Umbilical cord (tissue), 2 donors: Measurements from ENCODE around the gene EIF1AX. TPM values are rescaled to one million over a fixed set of nuclear protein-coding genes. Genes with fewer than 3 reads are reported as not detected.
"Not testable (repeated sequence)": the region's sequence is repeated elsewhere in the genome, so short reads cannot be mapped to it uniquely, and the experiment has no call there.

Experiments used
- DNase-seq: peaks from one replicate; pipeline ENCODE4 v3.0.0-alpha.2; 2015; ENCODE audit warnings: low spot score
- total RNA-seq: library from RNA; depleted of rRNA; stranded (reverse); fragments of >200 nt; gene quantifications from one replicate; pipeline ENCODE4 v1.2.3, GENCODE V29; 2014; ENCODE audit warnings: low replicate concordance; ENCODE audit not compliant: insufficient read depth

The EIF1AX gene
- total RNA-seq, 1 donor from 2014 or later: 39.5 TPM

DNA sequence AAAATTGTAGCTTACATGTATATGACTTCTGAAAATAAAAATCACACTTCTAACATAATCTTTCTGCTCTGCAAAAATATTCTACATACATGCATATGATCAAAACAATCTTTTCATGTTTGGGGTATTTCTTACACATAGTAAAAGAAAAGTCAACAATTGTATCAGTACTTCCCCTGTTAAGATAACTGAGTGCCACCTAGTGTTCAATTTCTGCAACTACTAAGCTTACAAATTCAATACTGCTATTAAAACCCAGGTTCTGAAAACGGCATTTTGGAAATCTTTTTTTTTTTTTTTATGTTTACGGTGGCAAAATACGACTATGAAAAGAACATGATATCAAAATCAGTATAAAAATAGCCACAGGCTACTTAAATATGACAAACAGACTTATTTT is 14.2 kb downstream of the EIF1AX start:
- DNase-seq: not testable (repeated sequence)

DNA sequence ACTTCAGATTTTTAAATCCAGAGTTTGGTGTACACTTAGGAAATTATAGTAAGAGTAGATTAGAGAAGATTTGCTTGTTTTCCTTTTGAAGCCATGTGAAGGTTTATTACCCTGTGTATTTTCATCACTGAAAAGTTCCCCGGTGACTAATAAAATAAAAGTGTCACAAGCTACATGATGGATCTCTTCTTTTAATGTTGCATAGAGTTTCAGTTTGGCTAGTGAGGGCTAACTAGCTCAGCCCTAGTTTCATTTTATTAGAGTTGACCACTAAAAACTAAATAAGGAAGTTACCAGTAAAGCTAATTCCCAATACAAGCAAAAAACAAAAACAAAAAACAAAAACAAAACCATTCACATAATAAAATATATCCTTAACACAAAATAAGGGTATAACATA is 14.8 kb downstream of the EIF1AX start:
- not testable (repeated sequence) for DNase-seq

DNA sequence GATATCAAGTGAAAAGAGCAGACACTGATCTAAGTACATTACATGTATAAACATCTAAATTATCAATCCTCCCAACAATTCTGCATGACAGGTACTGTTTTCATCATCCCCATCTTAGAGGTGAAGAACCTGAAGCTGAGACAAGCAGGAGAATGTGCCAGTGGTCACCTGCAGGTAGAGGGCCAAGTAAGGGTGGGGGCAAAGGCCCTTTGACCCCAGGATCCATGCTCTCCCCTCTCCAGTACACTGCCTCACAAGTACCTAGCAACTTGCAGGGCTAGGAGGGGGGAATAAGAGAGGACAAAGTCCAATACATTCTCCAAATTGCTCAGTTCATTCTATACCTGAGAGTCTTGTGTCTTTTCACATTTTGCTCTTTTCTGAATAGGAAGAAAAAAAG is 16.7 kb downstream of the EIF1AX start:
- DNase-seq: no peak

DNA sequence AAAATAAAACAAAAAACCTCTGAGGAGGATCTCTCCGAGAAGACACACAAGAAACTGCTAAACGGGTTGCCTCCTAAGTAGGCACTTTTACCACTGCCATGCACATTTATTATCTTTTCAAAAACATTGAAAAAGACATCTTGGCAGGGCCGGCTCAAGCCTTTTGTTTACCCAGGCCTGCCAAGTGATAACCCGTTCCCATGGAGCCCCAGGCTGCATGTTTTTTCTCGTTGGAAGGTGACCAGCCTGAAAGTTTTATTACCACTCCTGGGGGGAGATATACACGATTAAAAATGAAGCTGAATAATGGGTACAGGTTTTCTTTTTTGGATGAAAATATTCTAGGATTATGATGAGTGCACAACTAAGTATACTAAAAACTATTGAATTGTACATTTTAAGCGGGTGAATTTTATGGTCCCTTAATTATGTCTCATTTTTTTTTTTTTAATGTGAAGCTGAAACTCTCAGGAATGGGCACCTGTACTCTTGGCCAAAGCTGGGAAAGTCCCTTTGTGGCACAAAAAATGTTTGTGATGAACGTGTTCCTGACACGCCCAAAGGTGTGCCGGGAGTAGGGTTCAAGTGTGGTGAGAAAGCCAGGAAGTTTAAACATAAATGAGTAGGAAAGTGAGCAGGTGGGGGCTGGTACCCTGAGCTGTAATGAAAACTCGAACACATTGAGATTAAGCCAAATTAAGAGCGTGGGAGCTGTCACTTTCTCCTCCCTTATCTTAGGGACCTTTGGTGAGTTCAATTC is 23.4 kb downstream of the EIF1AX start:
- no peak for DNase-seq

DNA sequence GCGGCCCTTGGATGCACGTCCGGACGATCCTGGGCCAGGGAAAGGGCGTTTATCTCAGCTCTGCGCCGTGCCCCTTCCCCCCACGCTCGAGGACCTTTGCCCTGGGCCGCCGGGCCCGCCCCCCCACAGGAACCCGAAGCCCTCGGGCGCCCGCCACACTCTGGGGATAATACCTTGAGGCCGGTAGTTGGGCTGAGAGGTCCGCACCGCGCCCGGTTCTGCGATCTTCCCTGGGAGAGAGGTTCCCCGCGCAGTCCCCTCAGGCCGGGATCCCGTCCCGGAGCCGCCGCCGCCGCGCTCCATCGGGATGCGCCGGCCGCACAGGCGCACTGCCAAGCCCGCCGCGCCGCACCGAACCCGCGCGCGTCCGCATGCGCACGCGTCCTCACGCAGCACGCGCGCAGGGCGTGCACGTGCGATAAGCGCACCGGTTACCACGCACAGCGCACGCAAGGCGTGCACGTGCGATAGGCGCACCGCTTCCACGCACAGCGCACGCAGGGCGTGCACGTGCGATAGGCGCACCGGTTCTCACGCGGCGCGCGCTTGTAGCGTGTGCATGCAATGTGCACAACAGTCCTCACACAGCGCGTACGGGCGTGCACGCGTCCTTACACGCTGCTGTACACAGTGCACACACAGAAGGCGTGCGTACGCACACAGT is 24.9 kb downstream of the EIF1AX start, which contains the start of gene MAP7D2:
MAP7D2 (minus strand) TSS at position 331 of the 664 bp plus-strand sequence; CDS start at position 303, 28 bp downstream.
- DNase-seq: no peak

DNA sequence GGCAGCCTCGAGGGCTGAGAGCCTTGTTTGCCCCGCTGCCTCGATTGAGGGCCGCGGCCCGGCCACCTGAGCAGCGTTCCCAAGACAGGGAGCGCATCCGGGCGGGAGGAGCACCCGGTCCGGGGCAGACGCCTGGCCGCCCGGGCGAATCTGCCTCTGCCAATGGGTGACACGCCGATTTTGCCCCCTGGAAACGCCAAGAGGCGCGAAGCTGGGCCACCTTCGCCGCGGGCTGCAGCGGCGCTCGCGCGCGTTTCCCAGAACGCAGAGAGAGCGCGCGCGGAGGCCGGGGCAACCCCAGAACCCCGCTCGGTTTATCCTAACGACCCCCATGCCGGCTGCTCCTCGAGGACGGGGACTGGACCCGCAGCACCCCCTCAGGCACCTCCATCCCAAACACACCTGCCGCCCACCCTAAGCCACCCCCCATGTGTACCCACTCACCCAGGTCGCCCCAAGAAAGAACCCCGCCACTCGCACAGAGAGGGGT is 25.5 kb downstream of the EIF1AX start:
- DNase-seq: no peak

DNA sequence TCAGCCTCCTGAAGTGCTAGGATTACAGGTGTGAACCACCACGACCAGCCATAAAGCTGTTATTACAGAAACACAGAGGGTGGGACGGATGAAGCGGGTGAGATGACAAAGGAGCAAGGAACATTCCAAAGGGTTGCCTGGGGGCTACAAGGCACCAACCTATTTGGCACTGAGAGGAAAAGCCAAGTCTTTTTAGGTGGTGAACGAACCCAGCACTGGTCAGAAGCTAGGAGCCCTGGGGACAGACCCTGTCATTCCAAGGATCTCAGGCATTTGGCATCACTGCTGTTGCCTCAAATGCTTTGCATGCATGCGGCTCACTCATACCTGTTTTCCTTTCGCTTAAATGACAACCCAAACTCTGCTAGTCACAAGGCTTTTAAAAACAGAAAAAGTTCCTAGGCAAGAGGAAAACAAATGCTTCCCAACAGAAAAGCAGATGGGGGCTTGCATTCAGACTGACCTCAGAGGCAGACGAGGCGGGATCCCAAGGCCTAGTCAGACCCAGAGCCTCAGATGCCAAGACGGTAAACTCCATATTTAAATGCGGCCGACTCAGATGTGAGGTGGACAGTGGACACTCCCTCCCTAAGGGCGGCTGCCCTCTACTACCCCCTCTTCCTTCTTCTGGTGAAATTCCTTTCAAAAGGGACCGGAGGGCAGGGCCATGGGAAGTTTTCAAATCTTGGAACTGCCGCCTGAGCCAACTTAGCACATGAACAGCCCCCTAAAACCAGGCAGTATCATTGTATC is 29.4 kb downstream of the EIF1AX start:
- no peak for DNase-seq

DNA sequence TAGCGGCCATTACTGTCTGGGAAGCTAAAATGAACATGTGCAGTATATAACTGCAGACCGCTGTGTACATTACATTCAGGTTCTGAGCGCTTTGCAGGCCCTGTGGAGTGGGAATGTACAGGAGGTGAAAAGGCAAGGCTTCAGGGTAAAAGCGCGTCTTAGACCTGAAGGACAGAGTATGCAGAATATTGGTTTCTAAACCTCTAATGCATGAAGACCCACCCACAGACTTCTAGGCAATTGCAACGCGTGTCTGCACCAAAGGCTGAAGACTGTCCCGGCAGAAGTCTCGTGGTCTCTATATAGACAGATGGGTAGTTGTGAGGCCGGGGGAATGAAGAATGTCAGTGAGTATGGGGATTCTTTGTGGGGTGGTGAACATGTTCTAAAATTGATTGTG is 30.4 kb downstream of the EIF1AX start:
- no peak for DNase-seq

DNA sequence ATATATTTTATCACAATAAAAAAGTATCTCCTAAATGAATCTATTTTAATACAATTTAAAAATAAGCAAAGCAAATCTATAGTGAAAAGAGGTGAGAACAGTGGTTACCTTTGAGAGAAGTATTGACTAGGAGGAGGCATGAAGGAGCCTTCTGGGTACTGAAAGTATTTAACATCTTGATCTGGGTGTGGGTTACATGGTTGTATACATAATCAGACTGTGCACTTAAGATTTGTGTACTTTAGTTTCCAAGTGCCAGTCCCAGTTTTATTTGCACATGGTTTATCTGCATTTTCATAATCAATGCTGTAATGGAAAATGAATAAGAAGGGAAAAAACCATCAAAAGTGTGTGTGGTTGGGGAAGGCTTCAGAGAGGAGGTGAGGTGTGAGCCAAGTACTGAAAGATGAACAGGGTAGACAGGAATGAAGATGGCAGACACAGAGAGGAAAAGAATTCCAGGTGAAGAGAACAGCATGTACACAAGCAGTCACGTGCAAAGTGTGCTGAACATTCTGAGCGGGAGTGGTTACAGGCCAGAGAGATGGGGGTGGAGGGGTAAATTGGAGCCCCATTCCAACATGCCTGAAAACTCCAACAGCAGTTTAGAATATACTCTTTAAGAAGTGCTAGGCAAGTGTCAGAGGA is 39.6 kb downstream of the EIF1AX start:
- DNase-seq: no peak

DNA sequence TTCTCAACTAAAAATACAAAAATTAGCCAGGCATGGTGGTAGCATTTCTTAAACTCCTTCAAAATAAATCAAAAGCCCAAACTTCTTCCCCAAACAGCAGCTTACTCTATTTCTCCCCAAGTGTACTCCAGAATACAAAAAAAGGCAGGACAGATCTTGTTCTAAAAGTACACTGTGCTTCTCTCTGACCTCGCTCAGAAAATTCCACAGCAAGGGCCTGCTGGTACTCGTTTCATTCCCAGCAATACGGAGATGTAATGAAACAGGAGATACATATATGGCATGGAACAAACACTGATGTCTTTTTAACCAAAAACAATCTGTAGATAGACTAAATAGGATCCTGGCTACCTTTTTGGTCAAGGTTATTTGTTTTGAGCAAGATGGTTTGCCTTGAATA is 50.1 kb downstream of the EIF1AX start:
- DNase-seq: no peak

DNA sequence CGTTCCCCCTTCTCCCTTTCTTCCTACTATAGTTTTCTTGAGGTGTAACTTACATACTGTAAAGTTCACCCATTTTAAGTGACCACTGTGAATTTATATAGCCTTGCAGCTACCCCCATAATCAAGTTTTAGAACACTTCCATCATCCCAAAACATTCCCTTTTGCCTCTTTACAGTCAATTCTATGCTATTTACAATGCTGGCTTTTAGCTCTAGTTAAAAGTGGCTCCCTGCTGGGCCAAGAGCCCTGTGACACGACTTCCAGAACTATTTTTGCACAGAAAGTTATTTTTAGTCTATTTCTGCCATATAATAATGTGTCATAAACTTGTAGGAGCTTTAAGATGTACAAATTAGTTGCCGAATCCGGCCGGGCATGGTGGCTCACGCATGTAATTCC is 51.8 kb downstream of the EIF1AX start:
- DNase-seq: no peak

DNA sequence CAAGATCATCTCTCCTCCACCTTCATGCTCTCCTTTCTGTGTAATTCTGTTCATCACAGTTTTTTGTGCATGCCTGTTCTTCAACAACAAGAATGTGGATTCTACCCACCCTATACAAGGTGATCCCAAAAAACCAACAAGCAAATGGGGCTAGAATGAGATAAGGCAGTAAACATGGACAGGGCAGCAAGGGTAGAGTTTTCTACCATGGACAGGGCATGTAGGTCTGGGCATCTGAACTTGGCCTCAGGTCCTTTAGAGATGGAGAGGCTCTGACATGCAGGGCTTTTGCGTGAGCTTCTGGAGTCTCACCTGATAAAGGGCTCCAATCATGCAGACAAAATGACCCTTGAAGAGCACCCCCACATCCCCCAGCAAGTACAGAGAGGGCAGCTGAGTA is 61.4 kb downstream of the EIF1AX start:
- no peak for DNase-seq

Other genes starting within 250 kb of the EIF1AX start
- gene BCLAF3, start 150.8 kb downstream of the EIF1AX start, total RNA-seq: 10.8 TPM
- 0.24 TPM for gene MAP7D2, start 24.9 kb downstream of the EIF1AX start, total RNA-seq
- 56.3 TPM for gene RPS6KA3, start 125.1 kb upstream of the EIF1AX start, total RNA-seq